Thyroid gland (tissue), 4 donors: ENCODE results near the gene XRCC4. TPM values are rescaled to one million over a fixed set of nuclear protein-coding genes. Genes with fewer than 3 reads are reported as not detected.
"Not testable (repeated sequence)": the region's sequence is repeated elsewhere in the genome, so short reads cannot be mapped to it uniquely, and the experiment has no call there.

Source experiments
- DNase-seq, 2 donors: peaks; one replicate each; pipeline ENCODE4 v3.0.0-alpha.2; 2019
- H3K27ac ChIP-seq, 3 donors: fragments of 200-600 bp; sonication (generic); 1 replicate in 2 of 3; 2 replicates in 1 of 3; pipeline ENCODE4 v1.5.1; 2016 to 2019; ENCODE audit warnings: mild to moderate bottlenecking in 1 of 3, moderate library complexity in 1 of 3
- H3K27me3 ChIP-seq: fragments of 200-600 bp; sonication (generic); one replicate; pipeline ENCODE4 v1.5.1; 2019
- H3K36me3 ChIP-seq, 2 donors: fragments of 200-600 bp; sonication (generic); one replicate each; pipeline ENCODE4 v1.5.1; 2016 to 2019
- H3K4me1 ChIP-seq, 2 donors: fragments of 200-600 bp; sonication (generic); one replicate each; pipeline ENCODE4 v1.5.1; 2017 to 2019
- H3K4me3 ChIP-seq, 3 donors: fragments of 200-600 bp; sonication (generic); replicated peaks in 1 of 3; 1 replicate in 2 of 3; 2 replicates in 1 of 3; pipeline ENCODE4 v1.5.1; 2016; ENCODE audit warnings: mild to moderate bottlenecking in 1 of 3
- H3K9me3 ChIP-seq: fragments of 200-600 bp; sonication (generic); one replicate; pipeline ENCODE4 v1.5.1; 2017
- POLR2A ChIP-seq, 2 donors: fragments of 450-650 bp; IDR thresholded peaks; one replicate each; pipeline ENCODE4 v1.6.1; 2017; ENCODE audit warnings: antibody characterized with exemption in 2 of 2, mild to moderate bottlenecking in 2 of 2, moderate library complexity in 1 of 2
- WGBS, 2 donors: methylation state at CpG; one replicate each; pipeline ENCODE4 v1.1.5; 2017; 5-methylcytosine and 5-hydroxymethylcytosine counted together
- intact Hi-C: fragments of 100-400 bp; cut with DNase I; formaldehyde crosslinking; loops from one replicate; pipeline ENCODE4 v1.15.1; 2023
- total RNA-seq, 4 donors: library from RNA; depleted of rRNA; stranded (reverse); fragments of >200 nt; gene quantifications; one replicate each; pipeline ENCODE4 v1.2.3, GENCODE V29; 2016
- TF ChIP-seq, protein P1 (sequence below), 6 experiments: fragments of 200-600 bp in 3 of 6; fragments of 450-650 bp in 3 of 6; sonication (generic) in 3 of 6; IDR thresholded peaks; one replicate each; pipeline ENCODE4 v1.5.1; 2016 to 2019; ENCODE audit warnings: antibody characterized with exemption in 6 of 6, mild to moderate bottlenecking in 2 of 6, inconsistent platforms in 1 of 6, moderate library complexity in 1 of 6

The XRCC4 gene
- total RNA-seq, 4 donors from 2014 or later, result 6.7 to 11.6 (median 9.1) TPM

DNA sequence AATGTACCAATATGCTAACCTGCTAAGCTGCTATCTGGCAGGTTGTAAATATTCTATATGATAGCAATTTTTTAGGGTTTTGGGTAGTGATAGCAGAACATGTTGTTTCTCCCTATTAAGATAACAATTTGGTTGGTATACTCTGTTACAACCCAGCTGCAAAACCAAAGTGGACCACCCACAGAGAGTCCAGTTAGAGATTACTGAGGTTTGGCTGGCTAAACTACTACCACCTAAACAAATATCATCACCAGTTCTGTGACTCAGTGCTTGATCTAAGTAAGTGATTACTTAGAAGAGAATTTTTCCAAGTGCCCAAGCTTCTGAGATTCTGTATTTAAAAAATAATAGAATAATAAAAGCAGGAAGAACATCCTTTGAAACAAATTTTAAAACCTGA, 72.3 kb downstream of the XRCC4 start:
- no peaks in the 10 kb centered on the region for H3K36me3 ChIP-seq
- H3K4me1 ChIP-seq, result no peaks in the 10 kb centered on the region
- TF ChIP-seq, protein P1, sequence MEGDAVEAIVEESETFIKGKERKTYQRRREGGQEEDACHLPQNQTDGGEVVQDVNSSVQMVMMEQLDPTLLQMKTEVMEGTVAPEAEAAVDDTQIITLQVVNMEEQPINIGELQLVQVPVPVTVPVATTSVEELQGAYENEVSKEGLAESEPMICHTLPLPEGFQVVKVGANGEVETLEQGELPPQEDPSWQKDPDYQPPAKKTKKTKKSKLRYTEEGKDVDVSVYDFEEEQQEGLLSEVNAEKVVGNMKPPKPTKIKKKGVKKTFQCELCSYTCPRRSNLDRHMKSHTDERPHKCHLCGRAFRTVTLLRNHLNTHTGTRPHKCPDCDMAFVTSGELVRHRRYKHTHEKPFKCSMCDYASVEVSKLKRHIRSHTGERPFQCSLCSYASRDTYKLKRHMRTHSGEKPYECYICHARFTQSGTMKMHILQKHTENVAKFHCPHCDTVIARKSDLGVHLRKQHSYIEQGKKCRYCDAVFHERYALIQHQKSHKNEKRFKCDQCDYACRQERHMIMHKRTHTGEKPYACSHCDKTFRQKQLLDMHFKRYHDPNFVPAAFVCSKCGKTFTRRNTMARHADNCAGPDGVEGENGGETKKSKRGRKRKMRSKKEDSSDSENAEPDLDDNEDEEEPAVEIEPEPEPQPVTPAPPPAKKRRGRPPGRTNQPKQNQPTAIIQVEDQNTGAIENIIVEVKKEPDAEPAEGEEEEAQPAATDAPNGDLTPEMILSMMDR (IDR thresholded peaks at IDR 0.05), result no peak
- TF ChIP-seq POLR2A (IDR thresholded peaks at IDR 0.05), result no peak
- DNase-seq, result no peak
- H3K9me3 ChIP-seq, result no peaks in the 10 kb centered on the region
- no peaks in the 10 kb centered on the region for H3K27me3 ChIP-seq
- intact Hi-C loops, result no loop called here
- no peak overlapping the region for H3K4me3 ChIP-seq
- no peak overlapping the region for H3K27ac ChIP-seq

- H3K27me3 ChIP-seq, result no peaks in the 10 kb centered on the region
- DNase-seq, result no peak
- H3K4me1 ChIP-seq, result no peaks in the 10 kb centered on the region
- TF ChIP-seq, protein P1 (IDR thresholded peaks at IDR 0.05), result no peak
- TF ChIP-seq POLR2A (IDR thresholded peaks at IDR 0.05), result no peak
- H3K36me3 ChIP-seq, result no peaks in the 10 kb centered on the region
- intact Hi-C loops, result no loop called here
- H3K27ac ChIP-seq, result no peak overlapping the region
- no peak overlapping the region for H3K4me3 ChIP-seq
- no peaks in the 10 kb centered on the region for H3K9me3 ChIP-seq
- 96 to 97% methylated on average over 1 of the region's 1 CpG for WGBS, 2 donors
These were observed 74.5 kb downstream of the XRCC4 start for GRCh38 chr5:83151821-83152220.

GRCh38 chr5:83152996-83153395, 75.6 kb downstream of the XRCC4 start:
- DNase-seq, H3K27me3 ChIP-seq, H3K4me1 ChIP-seq, H3K36me3 ChIP-seq, intact Hi-C loops, H3K27ac ChIP-seq, H3K4me3 ChIP-seq, H3K9me3 ChIP-seq: not testable (repeated sequence)
- 90% methylated on average over 4 of the region's 4 CpGs for WGBS, 2 donors

DNA sequence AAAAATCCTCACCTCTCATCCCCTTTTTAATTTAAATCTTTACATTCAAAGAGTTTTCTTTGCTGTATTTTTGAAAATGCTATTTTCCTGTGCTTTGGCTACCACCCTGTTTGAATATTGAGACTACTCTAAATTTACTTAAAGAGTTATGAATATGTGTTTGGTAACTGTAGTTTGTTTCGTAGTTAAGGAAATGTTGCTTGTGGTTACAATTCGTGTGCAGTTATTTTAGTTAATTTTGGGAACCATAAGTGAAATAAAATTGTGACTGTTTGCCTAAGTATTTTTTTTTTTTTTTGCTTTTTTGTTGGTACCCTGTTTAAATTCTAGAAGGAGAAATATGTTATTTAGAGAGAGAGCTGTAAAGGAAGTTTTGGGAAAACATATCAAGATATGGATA, 78.7 kb downstream of the XRCC4 start:
- TF ChIP-seq POLR2A (IDR thresholded peaks at IDR 0.05), result no peak
- TF ChIP-seq, protein P1 (IDR thresholded peaks at IDR 0.05), result no peak
- intact Hi-C loops, result no loop called here
- 85 to 90% methylated on average over 2 of the region's 2 CpGs for WGBS, 2 donors
- no peaks in the 10 kb centered on the region for H3K27me3 ChIP-seq
- H3K9me3 ChIP-seq, result no peaks in the 10 kb centered on the region
- DNase-seq, result no peak
- H3K4me3 ChIP-seq, result no peak overlapping the region
- no peaks in the 10 kb centered on the region for H3K4me1 ChIP-seq
- no peak overlapping the region for H3K27ac ChIP-seq
- no peaks in the 10 kb centered on the region for H3K36me3 ChIP-seq

GRCh38 chr5:83157163-83157562, 79.8 kb downstream of the XRCC4 start:
- WGBS, 2 donors, result 62 to 71% methylated on average over 2 of the region's 2 CpGs
- no peak for DNase-seq
- H3K27ac ChIP-seq, result no peak overlapping the region
- H3K36me3 ChIP-seq, result no peaks in the 10 kb centered on the region
- H3K4me3 ChIP-seq, result no peak overlapping the region
- H3K27me3 ChIP-seq, result no peaks in the 10 kb centered on the region
- intact Hi-C loops, result no loop called here
- TF ChIP-seq, protein P1 (IDR thresholded peaks at IDR 0.05), result no peak
- TF ChIP-seq POLR2A (IDR thresholded peaks at IDR 0.05), result no peak
- no peaks in the 10 kb centered on the region for H3K9me3 ChIP-seq
- H3K4me1 ChIP-seq, result no peaks in the 10 kb centered on the region

DNA sequence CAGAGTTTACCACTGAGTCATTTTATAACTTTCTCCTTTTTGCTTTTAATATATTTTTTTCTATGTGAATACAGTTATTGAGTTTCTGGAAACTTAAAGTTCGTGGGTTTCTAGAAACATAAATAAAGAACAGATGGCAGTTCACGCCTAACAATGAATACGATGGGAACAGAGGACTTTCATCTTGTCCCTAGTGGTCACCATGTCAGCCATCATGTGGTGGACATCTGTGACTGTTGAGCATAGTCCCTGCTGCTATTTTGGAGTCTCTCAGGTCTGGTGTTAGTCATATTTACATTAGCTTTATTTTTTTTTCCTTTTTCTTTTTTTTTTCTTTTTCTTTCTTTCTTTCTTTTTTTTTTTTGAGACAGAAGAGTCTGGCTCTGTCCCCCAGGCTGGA, 85.3 kb downstream of the XRCC4 start:
- 58 to 85% methylated on average over 3 of the region's 3 CpGs for WGBS, 2 donors
- no peaks in the 10 kb centered on the region for H3K4me1 ChIP-seq
- no peak overlapping the region for H3K27ac ChIP-seq
- H3K27me3 ChIP-seq, result no peaks in the 10 kb centered on the region
- H3K36me3 ChIP-seq, result no peaks in the 10 kb centered on the region
- TF ChIP-seq POLR2A (IDR thresholded peaks at IDR 0.05), result no peak
- TF ChIP-seq, protein P1 (IDR thresholded peaks at IDR 0.05), result no peak
- no peak overlapping the region for H3K4me3 ChIP-seq
- DNase-seq, result no peak
- intact Hi-C loops, result no loop called here
- H3K9me3 ChIP-seq, result no peaks in the 10 kb centered on the region
